Left hindlimb (tissue), 1 donor: ENCODE measurements around the gene SAG.
"Not testable (repeated sequence)": the region's sequence is repeated elsewhere in the genome, so short reads cannot be mapped to it uniquely, and the experiment has no call there.

Experiments
- DNase-seq: peaks from one replicate; pipeline ENCODE4 v3.0.0-alpha.2; 2018

Gene SAG

DNA sequence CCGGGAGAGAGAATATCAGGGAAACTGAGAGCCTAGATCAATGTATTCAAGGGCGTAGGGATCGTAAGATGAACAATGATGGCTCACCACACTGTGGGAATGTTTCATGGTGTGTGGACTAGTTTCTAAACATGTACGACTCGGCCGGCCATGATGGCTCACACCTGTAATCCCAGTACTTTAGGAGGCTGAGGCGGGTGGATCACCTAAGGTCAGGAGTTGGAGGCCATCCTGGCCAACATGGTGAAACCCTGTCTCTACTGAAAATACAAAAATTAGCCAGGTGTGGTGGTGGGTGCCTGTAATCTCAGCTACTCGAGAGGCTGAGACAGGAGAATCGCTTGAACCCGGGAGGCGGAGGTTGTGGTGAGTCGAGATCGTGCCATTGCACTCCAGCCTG, 28.5 kb downstream of the SAG start:
- DNase-seq: not testable (repeated sequence)

- DNase-seq: no peak
These were observed 28.9 kb downstream of the SAG start for GRCh38 chr2:233336541-233336940.

GRCh38 chr2:233338046-233338445, 30.4 kb downstream of the SAG start:
- no peak for DNase-seq

GRCh38 chr2:233338812-233339368, 31.3 kb downstream of the SAG start:
- DNase-seq: no peak

DNA sequence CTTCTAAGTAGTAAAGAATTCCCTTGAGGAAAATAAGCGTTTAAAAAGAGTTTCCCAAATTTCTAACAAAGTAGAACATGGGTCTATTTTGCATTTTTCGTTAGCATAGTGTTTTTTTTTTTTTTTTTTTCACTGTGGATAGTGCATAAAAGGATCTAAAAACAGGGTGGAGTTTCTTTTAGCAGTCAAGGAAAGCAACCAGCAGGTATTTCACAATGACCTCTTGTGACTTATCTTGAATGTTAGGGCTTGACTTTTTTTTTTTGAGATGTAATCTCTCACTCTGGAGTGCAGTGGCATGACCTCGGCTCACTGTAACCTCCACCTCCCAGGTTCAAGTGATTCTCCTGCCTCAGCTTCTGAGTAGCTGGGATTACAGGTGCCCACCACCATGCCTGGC, 31.8 kb downstream of the SAG start:
- DNase-seq: no peak

DNA sequence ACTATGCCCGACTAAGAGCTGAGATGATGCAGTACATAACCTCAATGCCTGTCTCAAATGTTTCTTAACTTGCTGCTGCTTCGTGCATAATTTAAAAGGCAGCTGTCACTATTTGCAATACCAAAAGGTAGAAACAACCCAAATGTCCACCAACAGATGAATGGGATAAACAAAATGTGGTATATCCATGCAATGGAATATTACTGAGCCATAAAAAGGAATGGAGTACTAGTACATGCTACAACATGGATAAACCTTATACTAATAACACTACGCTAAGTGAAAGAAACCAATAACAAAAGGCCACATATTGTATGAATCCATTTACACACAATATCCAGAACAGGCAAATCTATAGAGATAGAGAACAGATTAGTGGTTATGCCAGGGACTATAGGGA, 33.7 kb downstream of the SAG start:
- DNase-seq: no peak

GRCh38 chr2:233342301-233342700, 34.7 kb downstream of the SAG start:
- no peak for DNase-seq

DNA sequence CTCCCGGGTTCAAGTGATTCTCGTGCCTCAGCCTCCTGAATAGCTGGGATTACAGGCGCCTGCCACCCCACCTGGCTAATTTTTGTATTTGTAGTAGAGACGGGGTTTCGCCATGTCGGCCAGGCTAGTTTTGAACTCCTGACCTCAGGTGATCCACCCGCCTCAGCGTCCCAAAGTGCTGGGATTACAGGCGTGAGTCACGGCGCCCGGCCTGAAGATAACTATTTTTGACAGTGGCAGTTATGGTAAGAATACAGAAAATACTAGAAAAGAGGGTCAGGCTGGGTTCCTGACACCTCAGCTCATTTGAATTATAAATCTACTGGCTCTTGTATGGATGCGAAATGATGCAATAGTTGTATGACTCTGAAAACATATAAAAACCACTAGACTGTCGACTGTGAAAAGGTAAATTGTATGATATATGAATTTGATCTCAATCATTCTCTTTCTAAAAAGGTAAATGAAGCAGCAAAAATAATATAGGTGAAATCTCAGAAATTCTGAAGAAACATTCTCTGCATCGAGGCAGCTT, 35.6 kb downstream of the SAG start:
- DNase-seq: no peak

DNA sequence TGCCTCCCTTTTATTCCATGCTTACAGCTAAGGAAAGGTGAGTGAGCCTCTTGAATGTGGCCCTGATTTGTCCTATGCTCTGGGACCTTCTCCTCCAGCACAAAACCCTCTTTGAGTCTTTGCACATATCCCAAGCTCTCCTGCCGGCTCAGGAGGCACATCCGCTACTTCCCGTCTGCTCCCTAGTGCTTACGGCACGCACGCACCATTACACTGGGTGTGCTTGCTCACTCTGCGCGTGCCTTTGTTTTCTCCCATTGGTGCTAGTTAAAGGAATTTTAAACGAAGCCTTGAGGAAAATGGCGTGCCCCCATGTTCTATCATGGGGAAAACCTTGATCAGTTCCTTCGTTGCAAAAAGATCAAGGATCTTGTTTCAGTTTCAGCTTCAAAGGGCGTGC, 38.8 kb downstream of the SAG start:
- DNase-seq: no peak

DNA sequence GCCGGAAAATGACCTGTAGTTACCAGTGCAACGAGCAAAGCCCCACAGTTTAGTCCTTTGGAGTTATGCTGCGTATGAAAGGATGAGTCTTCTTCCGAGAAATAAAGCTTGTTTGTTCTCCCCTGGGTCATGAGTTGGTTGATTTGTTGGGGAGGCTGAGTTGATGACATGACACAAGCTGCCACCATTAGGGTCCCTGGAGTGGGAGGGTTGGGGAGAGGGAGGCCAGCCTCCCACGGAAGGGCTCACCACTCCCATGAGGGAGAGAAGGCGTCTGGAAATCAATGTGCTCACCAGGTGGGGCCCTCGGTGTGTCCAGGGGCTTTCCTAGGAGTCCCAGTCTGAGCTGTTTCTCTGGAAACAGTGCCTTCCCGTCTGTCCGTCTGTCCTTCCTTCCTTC, 39.3 kb downstream of the SAG start:
- no peak for DNase-seq

GRCh38 chr2:233349005-233349998, 41.7 kb downstream of the SAG start:
- peak; percentile 71 for DNase-seq

DNA sequence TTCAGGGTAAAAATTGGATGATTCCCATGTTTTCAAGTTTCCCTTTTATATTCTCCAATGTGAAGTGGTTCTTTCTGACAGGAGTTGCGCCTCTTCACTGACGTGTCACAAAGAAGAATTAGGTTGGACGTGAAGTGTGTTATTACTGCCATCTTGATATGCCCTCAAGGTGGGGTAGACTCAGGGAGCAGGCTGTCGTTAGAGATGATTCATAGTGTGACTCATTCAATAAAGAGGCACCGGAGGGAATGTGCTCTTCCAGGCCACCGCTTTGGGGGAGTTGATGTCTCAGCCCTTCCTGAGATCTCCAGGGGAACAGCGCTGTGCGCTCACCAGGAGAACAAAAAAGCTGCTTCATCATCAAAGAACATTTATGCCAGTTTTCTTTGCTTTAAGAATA, 43.1 kb downstream of the SAG start:
- no peak for DNase-seq

DNA sequence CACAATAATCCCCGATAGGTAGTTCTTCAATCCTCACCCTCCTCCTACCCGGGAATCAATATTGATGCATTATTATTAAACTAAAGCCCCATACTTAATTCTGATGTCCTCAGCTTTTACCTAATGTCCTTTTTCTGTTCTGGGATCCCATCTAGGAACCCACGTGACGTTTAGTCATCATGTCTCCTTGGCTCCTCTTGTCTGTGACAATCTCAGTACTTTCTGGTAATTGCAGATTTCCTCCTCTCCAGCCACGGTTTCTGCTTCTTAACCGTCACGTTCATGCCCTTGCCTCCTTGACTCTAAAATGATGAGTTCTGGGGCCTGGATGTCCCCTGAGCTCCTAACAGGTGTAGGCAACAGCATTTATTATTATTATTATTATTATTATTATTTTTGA, 43.8 kb downstream of the SAG start:
- DNase-seq: no peak

DNA sequence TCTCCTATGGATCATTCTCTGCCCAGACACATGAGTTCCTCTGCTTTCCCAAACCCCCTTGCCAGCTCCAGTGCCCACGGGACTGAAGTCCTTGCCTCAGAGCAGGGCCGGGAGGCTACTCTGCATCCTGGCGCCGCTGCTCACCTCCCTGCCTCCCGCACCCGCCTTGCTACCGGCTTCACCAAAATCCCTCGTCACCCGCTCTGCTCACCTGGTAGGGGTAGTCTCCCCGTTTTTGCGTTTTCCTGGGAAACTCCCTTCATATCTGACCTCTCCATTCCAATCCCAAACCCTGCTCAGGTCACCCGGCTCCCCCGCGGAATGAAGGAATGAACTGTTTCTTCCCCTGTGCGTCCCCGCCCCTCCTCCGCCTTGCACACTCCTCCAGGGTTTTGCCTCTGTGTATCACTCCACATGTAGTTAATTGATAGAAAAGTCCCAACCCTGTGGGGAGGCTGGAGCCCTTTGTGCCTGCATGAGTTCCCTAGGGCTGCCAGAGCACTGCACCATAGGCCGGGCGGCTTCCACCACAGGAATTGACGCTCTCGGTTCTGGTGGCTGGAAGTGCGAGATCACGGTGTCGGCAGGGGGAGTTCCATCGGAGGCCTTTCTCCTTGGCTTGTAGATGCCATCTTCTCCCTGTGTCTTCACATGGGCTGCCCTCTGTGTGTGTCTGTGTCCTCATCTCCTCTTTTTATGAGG, 44.7 kb downstream of the SAG start:
- no peak for DNase-seq

DNA sequence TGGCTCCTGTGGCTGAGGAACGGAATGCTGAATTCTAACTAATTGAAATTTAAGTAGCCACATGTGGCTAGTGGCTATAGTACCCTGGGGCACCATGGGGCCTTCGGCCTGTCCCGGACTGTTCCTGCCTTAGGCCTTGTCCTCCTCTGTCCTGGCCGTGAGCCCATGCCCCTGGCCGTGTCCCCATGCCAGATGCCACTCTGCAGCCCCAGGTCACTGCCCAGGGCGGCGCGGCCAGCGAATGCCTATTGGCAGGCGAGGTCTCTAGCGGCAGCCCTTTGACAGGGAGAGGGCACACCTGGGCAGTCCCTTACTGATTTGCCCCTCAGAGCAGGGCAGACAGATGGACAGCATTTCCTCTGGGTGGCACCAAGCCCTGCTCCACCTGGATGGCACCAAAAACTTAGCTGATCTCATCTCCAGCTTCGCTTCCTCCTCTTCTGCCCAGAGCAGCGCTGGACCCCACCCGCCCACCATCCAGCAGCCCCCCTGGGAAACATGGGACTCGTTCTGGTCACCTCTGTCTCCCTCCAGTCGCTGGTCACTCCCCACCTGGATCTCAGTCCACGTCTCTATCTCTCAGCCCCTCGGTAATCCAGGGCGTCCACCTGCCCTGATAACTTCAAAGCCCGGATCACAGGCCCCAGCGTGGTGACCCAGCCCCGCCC, 45.6 kb downstream of the SAG start:
- no peak for DNase-seq

GRCh38 chr2:233353769-233354499, 46.3 kb downstream of the SAG start, which contains the start of gene DGKD:
Gene DGKD, plus strand, starts transcription at chr2:233354494. Its CDS starts 25 bp downstream, at chr2:233354519.
- DNase-seq: peak; percentile 78

- no peak for DNase-seq
These were observed 46.9 kb downstream of the SAG start for GRCh38 chr2:233354500-233354924.

- DNase-seq: no peak
These were observed 47.5 kb downstream of the SAG start for GRCh38 chr2:233354971-233355574.

DNA sequence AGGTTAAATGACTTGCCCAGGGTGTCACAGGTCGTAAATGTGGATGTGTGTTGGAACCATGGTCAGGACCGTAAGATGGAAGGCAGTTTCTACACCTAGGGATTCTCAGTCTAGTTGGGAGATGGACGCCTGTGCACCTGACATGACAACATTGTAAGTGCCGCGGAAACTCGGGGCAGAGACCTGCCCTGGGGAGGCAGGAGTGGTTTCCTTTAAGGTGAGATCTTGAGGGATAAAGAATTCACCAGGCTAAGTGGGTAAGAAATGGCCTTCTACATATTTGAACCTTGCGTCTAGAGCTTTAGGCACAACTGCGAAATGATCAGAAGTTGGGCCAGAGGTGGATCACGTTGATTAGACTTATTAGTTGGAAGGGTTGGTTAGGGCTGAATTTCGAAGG, 48.3 kb downstream of the SAG start:
- no peak for DNase-seq

DNA sequence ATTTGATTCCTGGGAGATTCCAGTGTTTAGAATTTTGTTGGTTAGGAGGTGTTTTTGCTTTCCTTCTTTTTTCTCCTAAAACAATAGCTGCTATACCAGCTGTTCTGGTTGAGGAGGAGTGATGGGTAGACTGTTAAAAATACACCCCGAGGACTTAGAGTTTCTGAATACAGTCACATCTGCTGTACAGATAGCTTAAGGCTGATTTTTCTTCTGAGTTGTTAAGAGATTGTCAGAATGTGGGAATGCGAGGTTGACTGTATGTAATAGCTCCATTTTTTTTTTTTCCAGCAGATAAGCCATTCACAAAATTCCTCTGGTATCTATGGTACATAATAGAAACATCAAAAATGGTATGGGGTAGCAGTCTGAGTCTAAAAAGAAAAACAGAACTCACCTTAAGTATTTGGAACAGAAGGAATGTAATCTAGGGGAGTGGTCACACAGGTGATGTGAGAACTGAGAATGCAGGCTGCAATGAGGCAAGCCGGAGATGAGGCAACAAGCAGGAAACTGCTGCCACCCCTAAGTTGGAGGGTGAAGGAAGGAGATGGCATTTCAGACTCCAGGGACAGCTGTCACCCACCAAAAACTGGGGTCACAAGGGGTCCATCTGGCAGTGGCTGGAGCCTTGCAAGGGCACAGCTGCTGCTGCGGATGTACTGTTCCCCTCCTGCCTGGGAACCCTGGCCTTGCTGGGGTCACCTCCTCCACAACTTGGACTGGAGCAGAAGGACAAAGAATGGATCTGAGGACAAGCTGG, 49.1 kb downstream of the SAG start:
- no peak for DNase-seq

DNA sequence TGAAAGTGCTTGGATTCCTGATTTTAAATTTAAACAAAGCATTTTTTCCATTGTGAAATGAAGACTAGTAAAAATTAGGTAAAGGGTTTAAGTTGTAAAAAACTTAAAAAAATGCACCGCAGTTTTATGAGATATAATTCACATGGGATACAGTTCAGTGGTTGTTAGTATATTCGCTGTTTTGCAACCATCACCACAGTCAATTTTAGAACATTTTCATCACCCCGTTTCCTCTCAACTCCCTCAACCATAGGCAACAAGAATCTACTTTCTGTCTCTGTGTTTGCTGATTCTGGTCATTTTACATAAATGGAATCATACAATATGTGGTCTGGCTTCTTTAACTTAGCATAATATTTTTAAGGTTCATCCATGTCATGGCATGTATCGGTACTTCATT, 50.7 kb downstream of the SAG start:
- DNase-seq: no peak
